BLaER1 treated with 17β-estradiol and CSF1 and Interleukin-3, amounts not matched to agents 10 nM and 100 nM (cell line): ENCODE results near the gene CYFIP2.

Experiments used
- H3K27ac ChIP-seq, 11 experiments: shearing (Covaris generic); formaldehyde crosslinking; 2 replicates each; pipeline ENCODE4 v1.8.1; 2022
- H3K27me3 ChIP-seq, 11 experiments: shearing (Covaris generic); formaldehyde crosslinking; 2 replicates each; pipeline ENCODE4 v1.8.1; 2022
- H3K36me3 ChIP-seq, 11 experiments: shearing (Covaris generic); formaldehyde crosslinking; 2 replicates each; pipeline ENCODE4 v1.8.1; 2022
- H3K4me1 ChIP-seq, 10 experiments: shearing (Covaris generic); formaldehyde crosslinking; 2 replicates each; pipeline ENCODE4 v1.8.1; 2022
- H3K4me2 ChIP-seq, 11 experiments: shearing (Covaris generic); formaldehyde crosslinking; 2 replicates each; pipeline ENCODE4 v1.8.1; 2022
- H3K4me3 ChIP-seq, 10 experiments: shearing (Covaris generic); formaldehyde crosslinking; 2 replicates each; pipeline ENCODE4 v1.8.1; 2022
- H3K9ac ChIP-seq, 11 experiments: shearing (Covaris generic); formaldehyde crosslinking; 2 replicates each; pipeline ENCODE4 v1.8.1; 2022
- H3K9me3 ChIP-seq, 11 experiments: shearing (Covaris generic); formaldehyde crosslinking; replicated peaks in 1 of 11; 2 replicates each; pipeline ENCODE4 v1.8.1; 2022
- H4K20me1 ChIP-seq, 11 experiments: shearing (Covaris generic); formaldehyde crosslinking; 2 replicates each; pipeline ENCODE4 v1.8.1; 2022
- Cebpa-rat ChIP-seq, 11 experiments: shearing (Covaris generic); IDR thresholded peaks; 2 replicates each; pipeline ENCODE4 v1.8.1; 2022

The CYFIP2 gene

GRCh38 chr5:157328277-157328912, 62.5 kb downstream of the CYFIP2 start:
- H3K4me3 ChIP-seq = peak overlapping the region in 8 of 10 experiments; percentile 4 to 49 (median 32); a peak in 10 of 20 replicates
- H3K27ac ChIP-seq = peak overlapping the region in 9 of 11 experiments; percentile 67 to 93 (median 89); a peak in 18 of 22 replicates
- H4K20me1 ChIP-seq = no peaks in the 10 kb centered on the region; a peak in 1 of 22 replicates
- H3K27me3 ChIP-seq = no peaks in the 10 kb centered on the region
- H3K9me3 ChIP-seq = peaks cover 0 to 6% (median 0%) of the 10 kb centered on the region in 11 experiments; a peak in 2 of 22 replicates
- H3K36me3 ChIP-seq = peaks cover 56 to 83% (median 71%) of the 10 kb centered on the region in 11 experiments
- peaks cover 23 to 33% (median 28%) of the 10 kb centered on the region in 10 experiments for H3K4me1 ChIP-seq
- H3K9ac ChIP-seq = peak overlapping the region; percentile 39 to 80 (median 72); a peak in 20 of 22 replicates
- peak overlapping the region; percentile 57 to 92 (median 77) for H3K4me2 ChIP-seq
- TF ChIP-seq Cebpa-rat (IDR thresholded peaks at IDR 0.05) = peak in 9 of 11 experiments; percentile 42 to 99 (median 89); a peak in 17 of 22 replicates

GRCh38 chr5:157331807-157332206, 65.9 kb downstream of the CYFIP2 start:
- H3K4me3 ChIP-seq = no peak overlapping the region
- H3K27ac ChIP-seq = no peak overlapping the region
- peaks cover 43 to 83% (median 72%) of the 10 kb centered on the region in 11 experiments for H3K36me3 ChIP-seq

GRCh38 chr5:157335534-157336422, 69.9 kb downstream of the CYFIP2 start:
- no peak for TF ChIP-seq Cebpa-rat (IDR thresholded peaks at IDR 0.05)
- Histone ChIP-seq H4K20me1 (no peaks in the 10 kb centered on the region), H3K4me3 (no peak overlapping the region), H3K27me3 (no peaks in the 10 kb centered on the region), H3K36me3 (peaks cover 53 to 100% (median 97%) of the 10 kb centered on the region in 11 experiments), H3K4me2 (no peak overlapping the region), H3K27ac (no peak overlapping the region), H3K9me3 (no peaks in the 10 kb centered on the region), H3K9ac (no peak overlapping the region), H3K4me1 (peaks cover 0 to 8% (median 0%) of the 10 kb centered on the region in 10 experiments; a peak in 4 of 20 replicates)

More at GRCh38 chr5:157331807-157332206, 65.9 kb downstream of the CYFIP2 start:
- TF ChIP-seq Cebpa-rat (IDR thresholded peaks at IDR 0.05) = no peak
- Histone ChIP-seq H3K9ac (no peak overlapping the region), H4K20me1 (no peaks in the 10 kb centered on the region; a peak in 1 of 22 replicates), H3K4me2 (peak overlapping the region in 1 of 11 experiments; percentile 37; a peak in 1 of 22 replicates), H3K4me1 (peaks cover 23 to 32% (median 27%) of the 10 kb centered on the region in 10 experiments), H3K9me3 (no peaks in the 10 kb centered on the region), H3K27me3 (no peaks in the 10 kb centered on the region)

GRCh38 chr5:157336423-157336744, 70.5 kb downstream of the CYFIP2 start:
- Histone ChIP-seq H3K4me3 (no peak overlapping the region), H3K27ac (no peak overlapping the region), H3K9ac (no peak overlapping the region), H4K20me1 (no peaks in the 10 kb centered on the region), H3K27me3 (no peaks in the 10 kb centered on the region), H3K4me1 (peaks cover 0 to 8% (median 0%) of the 10 kb centered on the region in 10 experiments; a peak in 4 of 20 replicates), H3K36me3 (peaks cover 47 to 100% (median 97%) of the 10 kb centered on the region in 11 experiments), H3K9me3 (no peaks in the 10 kb centered on the region), H3K4me2 (no peak overlapping the region)
- no peak for TF ChIP-seq Cebpa-rat (IDR thresholded peaks at IDR 0.05)

GRCh38 chr5:157339409-157339808, 73.5 kb downstream of the CYFIP2 start:
- H3K9me3 ChIP-seq = no peaks in the 10 kb centered on the region
- H4K20me1 ChIP-seq = no peaks in the 10 kb centered on the region; a peak in 1 of 22 replicates
- H3K36me3 ChIP-seq = peaks cover 37 to 100% (median 96%) of the 10 kb centered on the region in 11 experiments
- H3K27ac ChIP-seq = no peak overlapping the region
- no peaks in the 10 kb centered on the region for H3K27me3 ChIP-seq
- no peak overlapping the region for H3K4me3 ChIP-seq
- H3K4me2 ChIP-seq = no peak overlapping the region
- H3K9ac ChIP-seq = no peak overlapping the region
- no peak for TF ChIP-seq Cebpa-rat (IDR thresholded peaks at IDR 0.05)
- peaks cover 11 to 21% (median 16%) of the 10 kb centered on the region in 10 experiments for H3K4me1 ChIP-seq

GRCh38 chr5:157342822-157343402, 77.0 kb downstream of the CYFIP2 start:
- peaks cover 11 to 24% (median 16%) of the 10 kb centered on the region in 10 experiments for H3K4me1 ChIP-seq
- peak overlapping the region in 8 of 11 experiments; percentile 8 to 38 (median 30); a peak in 9 of 22 replicates for H3K4me2 ChIP-seq
- H3K4me3 ChIP-seq = no peak overlapping the region
- H3K27me3 ChIP-seq = no peaks in the 10 kb centered on the region
- H3K27ac ChIP-seq = peak overlapping the region in 2 of 11 experiments; percentile 9 to 63; a peak in 2 of 22 replicates
- TF ChIP-seq Cebpa-rat (IDR thresholded peaks at IDR 0.05) = no peak
- H4K20me1 ChIP-seq = no peaks in the 10 kb centered on the region; a peak in 1 of 22 replicates
- H3K36me3 ChIP-seq = peaks cover 17 to 100% (median 93%) of the 10 kb centered on the region in 11 experiments
- no peak overlapping the region for H3K9ac ChIP-seq
- no peaks in the 10 kb centered on the region for H3K9me3 ChIP-seq

GRCh38 chr5:157343842-157344790, 78.2 kb downstream of the CYFIP2 start:
- Histone ChIP-seq H3K4me2 (peak overlapping the region in 9 of 11 experiments; percentile 8 to 38 (median 23); a peak in 14 of 22 replicates), H3K4me3 (no peak overlapping the region), H3K36me3 (peaks cover 17 to 99% (median 85%) of the 10 kb centered on the region in 11 experiments; a peak in 21 of 22 replicates), H3K27ac (peak overlapping the region in 8 of 11 experiments; percentile 5 to 63 (median 16); a peak in 9 of 22 replicates), H3K9ac (peak overlapping the region in 1 of 11 experiments; percentile 6; a peak in 1 of 22 replicates), H3K9me3 (no peaks in the 10 kb centered on the region), H3K4me1 (peaks cover 11 to 24% (median 16%) of the 10 kb centered on the region in 10 experiments), H3K27me3 (no peaks in the 10 kb centered on the region), H4K20me1 (no peaks in the 10 kb centered on the region; a peak in 1 of 22 replicates)
- TF ChIP-seq Cebpa-rat (IDR thresholded peaks at IDR 0.05) = no peak

- H3K27me3 ChIP-seq = no peaks in the 10 kb centered on the region
- H3K36me3 ChIP-seq = peaks cover 17 to 99% (median 75%) of the 10 kb centered on the region in 11 experiments; a peak in 21 of 22 replicates
- peaks cover 11 to 24% (median 16%) of the 10 kb centered on the region in 10 experiments for H3K4me1 ChIP-seq
- no peak overlapping the region for H3K27ac ChIP-seq
- no peaks in the 10 kb centered on the region for H3K9me3 ChIP-seq
- H3K4me3 ChIP-seq = no peak overlapping the region
- no peaks in the 10 kb centered on the region; a peak in 1 of 22 replicates for H4K20me1 ChIP-seq
- no peak for TF ChIP-seq Cebpa-rat (IDR thresholded peaks at IDR 0.05)
- H3K4me2 ChIP-seq = no peak overlapping the region
- no peak overlapping the region for H3K9ac ChIP-seq
Observed at GRCh38 chr5:157345067-157345466, 79.1 kb downstream of the CYFIP2 start.
